ENCODE data around the gene ZFP57. TPM values are rescaled to one million over a fixed set of nuclear protein-coding genes. Genes with fewer than 3 reads are reported as not detected.
A peak's percentile ranks its signal among the peaks of the same experiment; 100 is the strongest.

The ZFP57 gene
- polyA plus RNA-seq, 1 donor (not counting 4 experiments of a cell fraction or from before 2014, with no cell fraction given) = 17.4 TPM

GRCh38 chr6:29723262-29723665 lies 42.3 kb upstream of the ZFP57 start, which contains the start of gene HLA-F:
TSS of gene HLA-F (plus strand) at chr6:29723434. CDS start at chr6:29723464, 30 bp downstream.
- H3K9me1 ChIP-seq (ENCODE audit: control insufficient read depth, extremely low read depth, insufficient read depth, low read length) = no peaks in the 10 kb centered on the region

GRCh38 chr6:29720863-29721262 lies 39.9 kb upstream of the ZFP57 start:
- Histone ChIP-seq H3K79me2 (ENCODE audit: control insufficient read depth, insufficient read depth, low read length) (peaks cover 6% of the 10 kb centered on the region), H3K36me3 (ENCODE audit: control insufficient read depth in 2 of 2, extremely low read depth in 1 of 2, insufficient read depth in 2 of 2, low read length in 2 of 2) (peaks cover 3 to 8% of the 10 kb centered on the region in 2 experiments), H3K4me1 (ENCODE audit: control insufficient read depth, extremely low read depth, insufficient read depth, low read length) (peaks cover 8% of the 10 kb centered on the region), H3K9ac (ENCODE audit: control insufficient read depth, extremely low read depth, insufficient read depth, low read length) (no peak overlapping the region), H3K9me3 (ENCODE audit: control insufficient read depth, low read depth, low read length) (no peaks in the 10 kb centered on the region), H3K4me2 (ENCODE audit: control insufficient read depth, extremely low read depth, insufficient read depth, low read depth, low read length) (no peak overlapping the region), H4K20me1 (ENCODE audit: control insufficient read depth, extremely low read depth, insufficient read depth, low read length) (no peaks in the 10 kb centered on the region), H3K4me3 (ENCODE audit: control insufficient read depth in 2 of 3, extremely low read depth in 1 of 3, insufficient read depth in 2 of 3, low read depth in 1 of 3, low read length in 3 of 3) (no peak overlapping the region), H3K9me1 (ENCODE audit: control insufficient read depth, extremely low read depth, insufficient read depth, low read length) (no peaks in the 10 kb centered on the region), H3K27me3 (ENCODE audit: control insufficient read depth, extremely low read depth, insufficient read depth, low read length) (no peaks in the 10 kb centered on the region), H2AFZ (ENCODE audit: control insufficient read depth, low read length) (no peak overlapping the region), H3K27ac (ENCODE audit: control insufficient read depth, insufficient read depth, low read length) (no peak overlapping the region)
- FAIRE-seq (no peak), DNase-seq (ENCODE audit: low read depth, low spot score) (no peak)
- dilution Hi-C loops (cut with MboI; ENCODE audit: extremely low pct_ligation_motif_present, low sequenced_read_pairs) = no loop called here
- TF ChIP-seq EZH2 (IDR thresholded peaks at IDR 0.05; ENCODE audit: low read length) (no peak), CTCF (optimal IDR thresholded peaks at IDR 0.05 in 1 of 3, IDR thresholded peaks at IDR 0.05 in 1 of 3, conservative IDR thresholded peaks at IDR 0.05 in 1 of 3; ENCODE audit: extremely low read depth in 1 of 3, insufficient read depth in 2 of 3, low read length in 3 of 3) (peak in 1 of 3 experiments; percentile 54)

More at GRCh38 chr6:29723262-29723665, 42.3 kb upstream of the ZFP57 start, which contains the start of gene HLA-F:
- Histone ChIP-seq H2AFZ (ENCODE audit: control insufficient read depth, low read length) (peak within 1 kb of the TSS; percentile 93), H3K4me2 (ENCODE audit: control insufficient read depth, extremely low read depth, insufficient read depth, low read depth, low read length) (peak within 1 kb of the TSS; percentile 85), H4K20me1 (ENCODE audit: control insufficient read depth, extremely low read depth, insufficient read depth, low read length) (no peaks in the 10 kb centered on the region), H3K79me2 (ENCODE audit: control insufficient read depth, insufficient read depth, low read length) (peaks cover 6% of the 10 kb centered on the region), H3K9ac (ENCODE audit: control insufficient read depth, extremely low read depth, insufficient read depth, low read length) (peak within 1 kb of the TSS; percentile 88), H3K4me3 (ENCODE audit: control insufficient read depth in 2 of 3, extremely low read depth in 1 of 3, insufficient read depth in 2 of 3, low read depth in 1 of 3, low read length in 3 of 3) (peak within 1 kb of the TSS; percentile 77 to 92 (median 79)), H3K27me3 (ENCODE audit: control insufficient read depth, extremely low read depth, insufficient read depth, low read length) (no peaks in the 10 kb centered on the region), H3K9me3 (ENCODE audit: control insufficient read depth, low read depth, low read length) (no peaks in the 10 kb centered on the region), H3K27ac (ENCODE audit: control insufficient read depth, insufficient read depth, low read length) (peak within 1 kb of the TSS; percentile 66), H3K36me3 (ENCODE audit: control insufficient read depth in 2 of 2, extremely low read depth in 1 of 2, insufficient read depth in 2 of 2, low read length in 2 of 2) (peaks cover 3 to 14% of the 10 kb centered on the region in 2 experiments), H3K4me1 (ENCODE audit: control insufficient read depth, extremely low read depth, insufficient read depth, low read length) (peaks cover 8% of the 10 kb centered on the region)
- peak; percentile 40 for DNase-seq (ENCODE audit: low read depth, low spot score)
- TF ChIP-seq EZH2 (IDR thresholded peaks at IDR 0.05; ENCODE audit: low read length) (no peak), CTCF (optimal IDR thresholded peaks at IDR 0.05 in 1 of 3, IDR thresholded peaks at IDR 0.05 in 1 of 3, conservative IDR thresholded peaks at IDR 0.05 in 1 of 3; ENCODE audit: extremely low read depth in 1 of 3, insufficient read depth in 2 of 3, low read length in 3 of 3) (no peak)
- dilution Hi-C loops (cut with MboI; ENCODE audit: extremely low pct_ligation_motif_present, low sequenced_read_pairs) = no loop called here
- FAIRE-seq = peak; percentile 83
